ENCODE results near the gene TSSK3.
"Not testable (repeated sequence)": the region's sequence is repeated elsewhere in the genome, so short reads cannot be mapped to it uniquely, and the experiment has no call there.

Gene TSSK3

GRCh38 chr1:32352831-32353383 is 9.4 kb upstream of the TSSK3 start:
- no peak overlapping the region for H3K27ac ChIP-seq (ENCODE audit: low read depth, low read length)
- H3K4me1 ChIP-seq (ENCODE audit: control insufficient read depth, low read length), result peaks cover 38% of the 10 kb centered on the region
- H3K4me2 ChIP-seq (ENCODE audit: low read length), result no peak overlapping the region
- H3K4me3 ChIP-seq (ENCODE audit: low read length), result no peak overlapping the region
- peaks cover 3% of the 10 kb centered on the region; the same call in 1 of the 2 replicates for H3K9me3 ChIP-seq (ENCODE audit: control insufficient read depth, insufficient read depth, low read length)
- H3K79me2 ChIP-seq (ENCODE audit: control insufficient read depth, low read length), result no peaks in the 10 kb centered on the region
- no peaks in the 10 kb centered on the region for H3K27me3 ChIP-seq (ENCODE audit: control insufficient read depth, low read length)
- H3K9me2 ChIP-seq (replicated peaks; ENCODE audit: control insufficient read depth, low read length), result no peaks in the 10 kb centered on the region
- H4K20me1 ChIP-seq (ENCODE audit: control insufficient read depth, insufficient read depth, low read depth, low read length), result no peaks in the 10 kb centered on the region
- no peaks in the 10 kb centered on the region for H3K36me3 ChIP-seq (ENCODE audit: control insufficient read depth, low read length)
- TF ChIP-seq EZH2phosphoT487 (IDR thresholded peaks at IDR 0.05; ENCODE audit: borderline replicate concordance, low read length), result no peak
- TF ChIP-seq CTCF (IDR thresholded peaks at IDR 0.05; ENCODE audit: low read depth, low read length, poor library complexity, severe bottlenecking), result no peak
- H3F3A ChIP-seq (ENCODE audit: control insufficient read depth, insufficient read depth), result no peaks in the 10 kb centered on the region

GRCh38 chr1:32353431-32353830 is 8.9 kb upstream of the TSSK3 start:
- Histone ChIP-seq H3K27me3 (ENCODE audit: control insufficient read depth, low read length) (no peaks in the 10 kb centered on the region), H3K4me2 (ENCODE audit: low read length) (no peak overlapping the region), H3K27ac (ENCODE audit: low read depth, low read length) (no peak overlapping the region), H3F3A (ENCODE audit: control insufficient read depth, insufficient read depth) (0 out of 2 replicates have a peak, but pooled peaks cover 2% of the 10 kb centered on the region), H4K20me1 (ENCODE audit: control insufficient read depth, insufficient read depth, low read depth, low read length) (no peaks in the 10 kb centered on the region), H3K9me3 (ENCODE audit: control insufficient read depth, insufficient read depth, low read length) (peaks cover 3% of the 10 kb centered on the region; the same call in 1 of the 2 replicates), H3K36me3 (ENCODE audit: control insufficient read depth, low read length) (no peaks in the 10 kb centered on the region), H3K9me2 (replicated peaks; ENCODE audit: control insufficient read depth, low read length) (no peaks in the 10 kb centered on the region), H3K4me1 (ENCODE audit: control insufficient read depth, low read length) (peaks cover 38% of the 10 kb centered on the region), H3K4me3 (ENCODE audit: low read length) (no peak overlapping the region), H3K79me2 (ENCODE audit: control insufficient read depth, low read length) (no peaks in the 10 kb centered on the region)
- TF ChIP-seq CTCF (IDR thresholded peaks at IDR 0.05; ENCODE audit: low read depth, low read length, poor library complexity, severe bottlenecking) (no peak), EZH2phosphoT487 (IDR thresholded peaks at IDR 0.05; ENCODE audit: borderline replicate concordance, low read length) (no peak)

GRCh38 chr1:32353886-32354570 is 8.3 kb upstream of the TSSK3 start:
- H3K4me2 ChIP-seq (ENCODE audit: low read length), result no peak overlapping the region

GRCh38 chr1:32355778-32356177 is 6.6 kb upstream of the TSSK3 start:
- H3K4me3 ChIP-seq (ENCODE audit: low read length); H3K79me2 ChIP-seq (ENCODE audit: control insufficient read depth, low read length); H4K20me1 ChIP-seq (ENCODE audit: control insufficient read depth, insufficient read depth, low read depth, low read length); H3K9me2 ChIP-seq (replicated peaks; ENCODE audit: control insufficient read depth, low read length); H3F3A ChIP-seq (ENCODE audit: control insufficient read depth, insufficient read depth); H3K9me3 ChIP-seq (ENCODE audit: control insufficient read depth, insufficient read depth, low read length); H3K27ac ChIP-seq (ENCODE audit: low read depth, low read length); H3K36me3 ChIP-seq (ENCODE audit: control insufficient read depth, low read length); H3K4me2 ChIP-seq (ENCODE audit: low read length); H3K27me3 ChIP-seq (ENCODE audit: control insufficient read depth, low read length): not testable (repeated sequence)
- H3K4me1 ChIP-seq (ENCODE audit: control insufficient read depth, low read length), result peaks cover 37% of the 10 kb centered on the region

More at GRCh38 chr1:32353886-32354570, 8.3 kb upstream of the TSSK3 start:
- Histone ChIP-seq H3K27ac (ENCODE audit: low read depth, low read length) (no peak overlapping the region), H3K36me3 (ENCODE audit: control insufficient read depth, low read length) (no peaks in the 10 kb centered on the region), H3K9me3 (ENCODE audit: control insufficient read depth, insufficient read depth, low read length) (peaks cover 3% of the 10 kb centered on the region; the same call in 1 of the 2 replicates), H3K79me2 (ENCODE audit: control insufficient read depth, low read length) (no peaks in the 10 kb centered on the region), H3F3A (ENCODE audit: control insufficient read depth, insufficient read depth) (0 out of 2 replicates have a peak, but pooled peaks cover 4% of the 10 kb centered on the region), H3K9me2 (replicated peaks; ENCODE audit: control insufficient read depth, low read length) (no peaks in the 10 kb centered on the region), H3K4me3 (ENCODE audit: low read length) (no peak overlapping the region), H4K20me1 (ENCODE audit: control insufficient read depth, insufficient read depth, low read depth, low read length) (no peaks in the 10 kb centered on the region), H3K27me3 (ENCODE audit: control insufficient read depth, low read length) (no peaks in the 10 kb centered on the region), H3K4me1 (ENCODE audit: control insufficient read depth, low read length) (peaks cover 32% of the 10 kb centered on the region)
- no peak for TF ChIP-seq CTCF (IDR thresholded peaks at IDR 0.05; ENCODE audit: low read depth, low read length, poor library complexity, severe bottlenecking)
- no peak for TF ChIP-seq EZH2phosphoT487 (IDR thresholded peaks at IDR 0.05; ENCODE audit: borderline replicate concordance, low read length)

Data from DOHH2 (cell line).